GM10847 (cell line): ENCODE results near the gene SLIT3.

Experiments used
- POLR2A ChIP-seq: IDR thresholded peaks from 2 replicates; pipeline ENCODE4 v1.6.1; 2011; ENCODE audit not compliant: insufficient read length; ENCODE audit errors: extremely low read depth

Gene SLIT3

DNA sequence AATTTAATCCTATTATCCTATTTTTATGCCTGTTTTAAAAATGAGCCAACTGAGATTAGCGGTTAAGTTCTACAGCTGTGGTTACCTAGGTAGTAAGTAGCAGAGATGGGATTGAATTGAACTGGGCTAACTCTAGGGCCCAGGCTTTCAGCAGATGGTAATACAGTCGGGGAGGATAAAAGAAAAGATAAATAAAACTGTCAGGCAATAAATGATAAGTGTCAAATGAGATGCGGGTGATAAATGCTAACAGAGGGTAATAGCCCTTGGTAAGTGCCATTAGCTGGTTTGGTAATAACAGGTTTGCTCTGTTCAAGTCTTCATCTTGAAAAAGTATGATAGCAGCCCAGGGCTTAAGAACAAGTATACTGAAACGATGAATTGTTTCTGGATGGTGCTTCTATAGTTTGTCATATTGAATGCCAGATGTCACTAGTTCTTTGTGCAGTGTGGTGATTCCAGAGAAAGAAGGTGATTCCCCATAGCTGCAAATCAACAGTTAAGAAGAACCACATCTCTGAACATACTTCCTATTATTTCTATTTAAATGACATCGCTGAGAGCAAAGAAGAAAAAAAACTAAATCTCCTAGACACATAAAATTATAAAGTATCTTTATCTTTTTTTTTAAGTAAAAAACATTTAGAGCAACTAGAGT lies 360.9 kb downstream of the SLIT3 start:
- no peak for TF ChIP-seq POLR2A

DNA sequence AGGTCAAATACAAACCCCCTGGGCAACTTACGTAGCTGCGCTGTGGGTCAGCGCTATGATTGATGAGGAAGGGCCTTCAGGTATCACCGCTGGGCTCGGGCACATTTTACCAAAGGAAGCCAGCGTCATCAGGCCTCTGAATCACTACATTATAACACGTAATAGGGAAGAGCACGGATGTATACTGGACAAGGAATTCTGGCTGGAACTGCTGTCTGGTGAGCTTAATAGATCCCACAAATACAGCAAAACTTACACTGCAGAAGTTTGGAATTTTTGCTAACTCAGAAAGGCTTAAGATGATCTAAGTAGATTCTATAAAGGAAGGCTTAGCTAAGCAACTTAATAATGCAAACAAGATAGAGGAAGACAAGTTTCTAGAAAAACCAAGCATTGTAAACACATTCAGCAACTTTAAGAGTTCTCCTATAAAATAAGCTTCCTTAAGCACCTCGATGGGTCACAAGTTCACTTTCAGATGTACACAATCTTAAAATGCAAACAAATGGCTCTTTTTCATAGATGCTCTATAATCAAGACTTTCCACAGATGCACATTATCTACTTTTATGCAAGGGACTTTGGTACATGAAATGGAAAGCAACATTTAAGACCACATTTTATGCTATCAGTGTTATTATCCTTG lies 361.7 kb downstream of the SLIT3 start:
- TF ChIP-seq POLR2A: no peak

DNA sequence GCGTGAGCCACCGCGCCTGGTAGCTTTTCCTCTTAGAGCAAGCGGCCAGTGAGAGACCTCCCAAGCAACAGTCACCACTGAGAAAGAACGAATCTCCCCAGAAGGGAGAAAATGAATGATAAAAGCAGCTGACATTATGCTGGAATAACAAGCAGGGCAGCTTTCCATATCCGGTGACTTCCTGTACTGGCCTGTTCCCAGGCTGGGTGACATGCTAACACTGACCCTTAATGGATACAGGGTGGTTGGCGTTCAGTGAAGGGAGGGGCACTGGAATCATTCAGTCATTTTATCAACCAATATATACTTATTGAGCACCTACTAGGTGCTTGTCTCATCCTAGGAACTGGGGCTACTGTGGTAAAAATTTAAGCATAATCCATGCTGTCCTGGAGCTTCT lies 364.4 kb downstream of the SLIT3 start:
- no peak for TF ChIP-seq POLR2A

DNA sequence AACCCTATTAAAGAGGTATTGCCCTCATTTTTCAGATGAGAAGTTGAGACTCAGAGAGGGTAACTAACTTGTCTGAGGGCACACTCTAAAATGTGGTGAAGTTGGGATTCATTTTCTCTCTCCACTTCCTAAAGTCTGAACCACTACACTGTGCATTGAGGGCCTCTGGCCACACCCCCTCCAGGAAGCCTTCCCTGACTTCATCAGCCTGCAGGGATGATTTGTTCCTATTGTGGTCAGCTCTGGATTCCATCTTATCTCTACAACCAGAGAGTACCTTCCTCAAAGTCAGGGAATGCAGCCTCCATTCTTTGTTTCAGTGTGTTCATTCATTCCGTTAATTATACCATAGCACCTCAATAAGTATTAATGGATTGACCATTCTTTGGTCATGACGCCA lies 365.8 kb downstream of the SLIT3 start:
- TF ChIP-seq POLR2A: no peak

DNA sequence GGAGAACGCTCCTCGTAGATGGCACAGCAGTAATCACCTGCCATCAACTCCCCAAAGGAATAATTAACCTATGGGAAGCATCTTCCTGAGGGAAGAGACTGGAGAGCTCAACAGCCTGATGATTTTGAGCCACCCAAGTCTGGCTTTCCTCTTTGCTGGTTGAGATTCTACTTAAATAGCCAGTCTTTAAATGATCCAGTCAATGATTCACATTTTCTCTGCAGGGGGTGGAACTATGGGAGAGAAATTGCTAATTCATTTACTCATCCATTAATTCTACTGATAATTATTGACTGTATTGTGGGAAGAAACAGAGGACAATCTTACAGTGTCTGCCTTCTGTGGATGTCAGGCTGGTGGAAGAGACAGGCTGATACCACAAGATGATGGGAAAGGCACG lies 366.8 kb downstream of the SLIT3 start:
- TF ChIP-seq POLR2A: no peak

DNA sequence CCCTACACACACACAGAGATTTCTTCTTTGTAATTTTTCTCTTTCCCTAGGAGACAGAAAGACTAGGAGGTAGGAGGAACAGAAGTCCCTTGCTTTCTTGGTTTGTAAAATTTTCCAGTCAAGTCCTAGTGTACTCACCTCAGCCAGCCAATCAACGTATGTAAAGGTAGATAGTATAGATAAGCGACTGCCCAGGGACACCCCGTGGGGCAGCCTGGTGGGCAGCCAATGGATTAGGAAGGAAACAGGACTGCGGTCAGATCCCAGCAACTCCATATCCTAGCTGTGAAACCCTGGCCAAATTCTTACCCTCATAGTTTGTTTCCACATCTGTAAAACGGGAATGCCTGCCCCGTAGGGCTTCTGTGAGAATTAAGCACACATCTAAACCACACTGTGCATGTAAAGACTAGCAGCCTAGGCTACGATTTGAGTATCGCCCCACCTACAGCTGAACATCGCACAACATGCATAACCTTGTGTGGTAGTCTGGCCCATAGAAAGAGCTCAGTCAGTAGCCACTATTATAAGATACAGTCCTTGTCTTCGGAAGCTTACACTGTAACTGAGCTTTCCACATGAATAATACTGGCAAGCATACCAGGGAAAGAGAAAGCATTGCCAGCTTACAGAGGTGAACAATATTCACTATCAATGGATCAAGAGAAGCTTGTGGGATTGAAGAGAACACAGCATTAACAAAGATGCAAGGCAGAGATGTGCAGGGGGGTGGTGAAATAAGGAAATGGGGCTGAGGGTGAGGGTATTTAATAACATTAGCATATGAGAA lies 368.3 kb downstream of the SLIT3 start:
- no peak for TF ChIP-seq POLR2A

DNA sequence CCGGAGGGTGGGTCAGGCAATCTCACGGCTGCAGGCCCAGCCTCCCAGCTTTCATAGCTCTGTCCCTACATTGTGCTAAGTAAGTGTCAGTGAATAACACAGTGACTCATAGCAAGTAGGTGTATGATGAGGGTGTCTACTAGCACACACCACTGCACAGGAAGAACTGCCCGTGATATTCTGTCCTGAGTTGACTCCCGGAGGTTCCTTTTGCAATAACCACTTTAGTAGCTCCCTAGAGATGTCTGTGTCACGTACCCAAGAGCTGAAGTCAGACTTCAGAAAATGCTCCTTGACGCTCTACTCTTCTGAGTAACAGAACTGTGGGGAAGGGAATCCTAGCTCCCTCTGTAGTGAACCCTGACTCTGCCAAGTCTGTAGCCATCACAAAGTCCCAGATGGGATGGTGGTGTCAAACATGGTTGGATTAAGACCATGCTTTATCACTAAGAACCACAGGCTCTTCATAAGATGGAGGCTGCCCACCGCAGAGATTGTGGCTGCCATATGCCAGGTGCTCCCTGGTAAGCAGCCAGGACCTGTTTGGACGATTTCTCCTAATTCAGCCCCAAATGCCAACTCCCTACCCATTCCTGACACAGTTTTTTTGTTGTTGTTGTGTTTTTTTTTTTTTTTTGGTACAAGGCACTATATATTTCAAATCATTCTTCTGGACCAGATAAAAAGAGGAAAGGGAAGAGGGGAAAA lies 369.1 kb downstream of the SLIT3 start:
- no peak for TF ChIP-seq POLR2A

DNA sequence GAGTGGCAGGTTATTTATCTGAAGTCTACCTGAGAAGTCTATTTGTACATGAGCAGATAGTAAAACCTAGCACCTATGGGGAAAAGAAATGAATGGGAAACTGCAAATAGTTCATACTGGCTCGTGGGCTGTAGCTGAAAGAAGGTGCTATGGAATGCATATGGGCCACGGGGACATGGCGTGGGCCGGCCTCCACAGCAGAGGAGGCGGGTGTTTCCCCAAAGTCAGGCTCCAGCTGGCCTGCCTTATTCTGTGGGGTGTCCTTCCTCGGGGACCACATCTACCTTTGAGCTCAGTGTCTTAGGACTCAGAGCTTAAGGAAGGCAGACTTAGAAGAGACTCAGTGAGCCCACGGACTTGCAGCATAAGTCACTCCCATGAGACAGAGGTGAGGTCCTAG lies 371.3 kb downstream of the SLIT3 start:
- TF ChIP-seq POLR2A: no peak

DNA sequence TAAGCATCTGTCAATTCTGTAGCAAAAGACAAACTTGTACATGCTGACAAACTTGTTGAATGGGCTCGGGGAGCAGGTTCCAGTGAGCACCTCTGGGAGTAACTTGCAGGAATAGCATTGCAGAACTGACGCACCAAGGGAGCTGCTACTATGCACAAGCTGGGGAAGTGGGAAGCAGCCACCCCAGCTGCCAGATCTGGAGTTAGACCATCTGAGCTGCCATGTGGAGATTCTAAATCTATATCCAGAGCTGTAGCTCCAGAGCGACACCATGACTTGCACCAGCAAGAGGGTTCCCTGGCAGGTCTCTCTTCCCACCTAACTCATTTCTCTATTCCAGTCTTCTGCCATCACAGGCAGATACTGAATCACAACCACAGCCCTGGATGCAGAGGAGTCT lies 375.8 kb downstream of the SLIT3 start:
- no peak for TF ChIP-seq POLR2A

DNA sequence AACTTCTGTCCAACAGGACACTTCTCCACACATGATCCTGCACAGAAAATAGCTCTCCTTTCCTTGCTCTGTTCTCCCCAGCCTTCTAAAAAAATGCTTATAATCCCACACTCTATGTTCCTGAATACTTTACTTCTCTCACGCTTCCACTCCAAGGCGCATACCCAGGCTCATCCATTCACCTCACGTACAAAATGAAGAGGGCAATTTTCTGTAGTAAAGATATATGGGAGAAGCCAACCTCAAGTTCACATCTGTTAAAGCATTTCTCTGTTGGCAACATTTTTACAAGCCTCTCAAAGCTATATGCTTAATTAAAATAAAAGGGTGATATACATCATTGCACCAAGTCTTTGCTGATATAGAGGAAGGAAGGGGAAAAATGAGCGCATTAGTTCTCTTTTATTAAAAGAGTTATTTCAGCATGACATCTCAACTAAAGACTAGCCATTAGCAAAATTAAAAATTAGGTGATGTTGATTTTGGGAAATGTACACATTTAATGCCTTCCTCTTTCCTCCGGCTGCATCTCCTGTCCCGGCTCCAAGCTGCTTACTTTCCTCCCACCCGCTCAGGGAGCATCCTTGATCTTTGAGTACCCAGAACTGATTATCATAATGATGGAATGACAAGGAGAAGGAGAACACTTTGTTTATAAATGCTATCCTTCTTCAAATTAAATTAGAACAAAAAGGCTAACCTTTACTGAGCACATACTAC lies 379.6 kb downstream of the SLIT3 start:
- TF ChIP-seq POLR2A: no peak

DNA sequence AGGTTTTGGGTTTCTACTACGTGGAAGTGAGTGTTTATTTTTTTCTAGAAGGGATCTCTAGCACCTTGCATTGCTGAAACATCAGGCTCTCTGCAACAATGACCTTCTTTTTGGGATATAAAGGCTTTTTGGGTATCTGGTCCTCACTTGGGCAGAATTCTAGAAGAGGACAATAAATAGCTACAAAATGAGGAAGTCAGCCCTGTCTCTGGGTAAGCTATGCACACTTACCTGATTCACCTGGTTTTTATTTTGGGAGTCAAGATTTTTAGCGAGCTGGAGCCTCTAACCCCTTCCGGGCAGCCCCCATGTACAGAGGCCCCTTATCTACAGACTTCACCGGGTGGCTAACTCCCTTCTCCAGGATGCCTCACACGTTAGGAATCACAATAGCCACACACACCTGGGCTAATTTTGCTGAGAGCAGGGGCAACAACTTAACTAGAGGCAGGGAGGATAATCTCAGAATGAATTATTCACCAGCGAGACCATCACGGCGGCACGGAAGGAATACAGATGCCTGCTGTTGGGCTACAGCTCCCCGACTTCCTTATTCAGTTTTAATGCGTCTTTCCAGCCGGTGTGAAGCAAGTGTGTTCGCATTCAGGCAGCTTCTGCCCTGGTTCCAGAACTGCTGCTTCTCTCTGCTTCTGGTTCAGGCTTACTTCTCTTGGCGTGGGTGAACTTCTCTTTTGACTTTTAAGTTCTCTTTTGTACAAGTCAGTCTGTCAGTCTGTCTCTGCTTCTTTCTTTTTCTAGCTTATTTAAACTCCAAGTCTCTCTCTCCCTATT lies 380.7 kb downstream of the SLIT3 start:
- no peak for TF ChIP-seq POLR2A

DNA sequence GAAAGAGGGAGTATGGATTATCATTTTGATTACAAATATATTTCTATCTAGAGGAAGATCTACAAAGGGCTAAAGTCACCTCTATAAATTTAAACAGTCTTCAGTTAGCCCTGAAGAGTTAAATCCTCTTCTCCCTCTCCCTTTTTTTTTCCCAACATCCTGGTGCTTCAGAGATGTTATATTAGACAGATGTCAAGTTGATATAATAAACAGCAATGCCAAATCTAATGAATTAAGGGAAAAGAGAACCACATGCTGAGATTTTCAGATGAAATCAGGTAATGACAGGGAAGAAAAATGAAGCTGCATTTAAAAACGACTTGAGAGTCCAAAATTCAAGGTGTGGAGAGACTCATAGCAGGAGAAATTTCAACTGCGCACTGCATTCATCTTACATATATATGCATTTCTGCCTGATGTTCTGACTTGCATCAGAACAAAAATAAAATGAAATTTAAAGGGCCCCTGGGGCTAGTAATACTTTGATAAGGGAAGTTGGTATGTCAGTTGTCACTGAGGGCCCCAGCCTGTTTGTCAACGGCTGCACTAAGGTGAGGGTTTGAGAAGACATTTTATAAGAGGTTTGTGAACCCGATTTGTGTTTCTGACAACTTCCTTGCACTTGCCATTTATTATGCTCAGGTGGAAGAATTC lies 382.9 kb downstream of the SLIT3 start:
- no peak for TF ChIP-seq POLR2A

DNA sequence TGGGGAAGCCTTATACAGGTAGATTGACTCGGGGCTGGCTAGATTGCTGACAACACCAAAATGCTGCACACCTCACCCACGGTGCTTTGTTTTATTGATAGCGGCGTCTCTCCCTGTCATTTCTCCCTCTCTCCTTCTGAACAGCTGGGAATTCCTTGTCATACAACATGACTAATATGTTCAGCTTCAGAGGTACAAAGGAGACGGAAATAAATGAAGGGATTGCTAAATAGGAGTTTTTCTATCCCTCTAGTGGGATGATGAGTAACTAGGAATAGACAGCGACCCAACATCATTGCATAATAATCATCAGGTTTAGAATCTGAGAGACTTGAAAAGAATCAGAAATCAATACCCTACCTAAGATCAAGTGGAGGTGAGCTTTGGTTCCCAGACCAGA lies 384.1 kb downstream of the SLIT3 start:
- TF ChIP-seq POLR2A: no peak

DNA sequence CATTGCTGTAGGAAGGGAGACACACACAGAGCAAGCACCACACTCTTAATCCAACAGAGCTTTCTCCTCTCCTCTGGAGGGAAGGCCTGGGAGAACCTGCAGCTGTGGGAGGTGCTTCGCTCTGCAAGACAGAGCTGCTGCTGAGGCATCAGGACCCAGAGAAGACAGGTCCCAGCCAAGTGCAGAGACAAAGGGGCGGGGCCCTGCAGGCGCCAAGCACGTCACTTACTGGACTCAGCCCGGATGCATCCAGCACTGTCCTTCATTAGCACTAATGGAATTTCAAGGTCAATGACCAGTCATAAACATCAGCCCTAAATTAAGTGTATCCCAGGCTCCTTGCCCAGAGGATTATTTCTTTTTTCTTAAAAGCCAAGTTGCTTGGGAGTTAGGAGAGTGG lies 384.7 kb downstream of the SLIT3 start:
- TF ChIP-seq POLR2A: no peak

DNA sequence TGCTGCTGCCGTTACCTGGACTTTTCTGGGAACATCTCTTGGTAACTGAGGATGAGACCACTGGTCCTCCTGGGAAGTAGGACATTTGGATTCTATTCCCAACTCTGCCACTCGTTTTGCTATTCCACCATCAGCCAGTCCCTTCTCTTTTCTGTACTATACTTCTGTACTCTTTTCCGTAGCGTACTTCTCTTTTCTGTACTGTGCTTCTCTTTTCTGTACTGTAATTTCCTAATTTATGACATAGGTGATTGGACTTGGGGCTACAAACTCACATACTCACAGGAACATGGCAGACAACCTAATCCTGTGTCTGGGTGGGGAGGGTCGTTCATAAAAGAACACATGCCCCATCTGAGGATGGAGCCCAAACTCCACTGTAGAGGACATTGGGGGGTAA lies 386.4 kb downstream of the SLIT3 start:
- TF ChIP-seq POLR2A: no peak
